OCI-LY7 (cell line): ENCODE results near the gene GNAO1. TPM values are rescaled to one million over a fixed set of nuclear protein-coding genes. Genes with fewer than 3 reads are reported as not detected.
"Not testable (repeated sequence)": the region's sequence is repeated elsewhere in the genome, so short reads cannot be mapped to it uniquely, and the experiment has no call there.

Experiments used
- BruUV-seq: library from RNA; stranded (reverse); fragments of 400-500 nt; replicated peaks from 2 replicates; lab custom pipeline; 2021; lab: Mats Ljungman, UMichigan
- CTCF ChIA-PET: fragments of 300-600 bp; sonication (Branson Sonifier 250); formaldehyde crosslinking; loops from one replicate; lab custom pipeline; 2022; ENCODE audit warnings: antibody characterized with exemption; ENCODE audit not compliant: unreplicated experiment; lab: Charles Lee
- POLR2A ChIA-PET: fragments of 300-600 bp; sonication (Branson Sonifier 250); formaldehyde crosslinking; loops from one replicate; lab custom pipeline; 2022; ENCODE audit warnings: antibody characterized with exemption; lab: Charles Lee
- DNase-seq: peaks from one replicate; pipeline ENCODE4 v3.0.0-alpha.2; 2015; ENCODE audit warnings: low spot score
- H2AFZ ChIP-seq: fragments of 200-600 bp; sonication (generic), shearing (Covaris generic); 2 replicates; pipeline ENCODE4 v1.6.1; 2014; ENCODE audit warnings: mild to moderate bottlenecking, antibody characterized with exemption, low read length, moderate library complexity
- H3K27ac ChIP-seq: fragments of 200-600 bp; sonication (generic); 2 replicates; pipeline ENCODE4 v1.5.1; 2014; ENCODE audit warnings: mixed run types, low read depth, mild to moderate bottlenecking, moderate library complexity, low read length, inconsistent platforms; ENCODE audit not compliant: poor library complexity, severe bottlenecking
- H3K36me3 ChIP-seq: fragments of 200-600 bp; sonication (generic); 2 replicates; pipeline ENCODE4 v1.6.1; 2014; ENCODE audit warnings: mild to moderate bottlenecking, antibody characterized with exemption, low read length, moderate library complexity, mixed read lengths; ENCODE audit not compliant: insufficient read depth
- H3K4me1 ChIP-seq: fragments of 200-600 bp; sonication (generic); 2 replicates; pipeline ENCODE4 v1.5.1; 2014; ENCODE audit warnings: mild to moderate bottlenecking, low read length; ENCODE audit not compliant: insufficient read depth, poor library complexity, severe bottlenecking
- H3K4me2 ChIP-seq: fragments of 200-600 bp; sonication (generic); 2 replicates; pipeline ENCODE4 v1.6.1; 2014; ENCODE audit warnings: mild to moderate bottlenecking, low read length
- H3K4me3 ChIP-seq: fragments of 200-600 bp; sonication (generic); 2 replicates; pipeline ENCODE4 v1.5.1; 2014; ENCODE audit warnings: mild to moderate bottlenecking, low read depth, low read length; ENCODE audit not compliant: poor library complexity, severe bottlenecking
- H3K79me2 ChIP-seq: fragments of 200-600 bp; sonication (generic); 2 replicates; pipeline ENCODE4 v1.6.1; 2016; ENCODE audit warnings: low read depth, mild to moderate bottlenecking, low read length, moderate library complexity, mixed read lengths; ENCODE audit not compliant: insufficient read depth
- H3K9me2 ChIP-seq: fragments of 200-600 bp; sonication (generic); 2 replicates; pipeline ENCODE4 v1.6.1; 2016; ENCODE audit warnings: mild to moderate bottlenecking, low read length, mixed read lengths; ENCODE audit not compliant: insufficient read depth
- H3K9me3 ChIP-seq: fragments of 200-600 bp; sonication (generic); 2 replicates; pipeline ENCODE4 v1.6.1; 2014; ENCODE audit warnings: mild to moderate bottlenecking, mixed run types, low read length, mixed read lengths
- H4K20me1 ChIP-seq: fragments of 200-600 bp; sonication (generic); 2 replicates; pipeline ENCODE4 v1.6.1; 2014; ENCODE audit warnings: mild to moderate bottlenecking, antibody characterized with exemption, low read length, moderate library complexity, mixed read lengths; ENCODE audit not compliant: insufficient read depth
- CTCF ChIP-seq: fragments of 200-600 bp; sonication (generic); conservative IDR thresholded peaks from 2 replicates; pipeline ENCODE4 v1.5.1; 2014; ENCODE audit warnings: mild to moderate bottlenecking, antibody characterized with exemption, low read length, moderate library complexity, mixed read lengths
- EZH2phosphoT487 ChIP-seq: fragments of 200-600 bp; sonication (generic); IDR thresholded peaks from 2 replicates; pipeline ENCODE4 v1.6.1; 2018; ENCODE audit warnings: low read depth, borderline replicate concordance, mild to moderate bottlenecking, mixed run types, antibody characterized with exemption, low read length, moderate library complexity, mixed read lengths
- intact Hi-C: fragments of 100-400 bp; cut with micrococcal nuclease; formaldehyde crosslinking; loops from one replicate; pipeline ENCODE4 v1.10.0; 2022; ENCODE audit not compliant: unreplicated experiment
- total RNA-seq, 2 experiments: library from RNA; depleted of rRNA in 1 of 2; stranded (reverse); fragments of >200 nt in 1 of 2; shearing (Covaris generic) in 1 of 2; gene quantifications; 2 replicates each; pipeline ENCODE4 v1.2.3, GENCODE V29; 2014 to 2022

The GNAO1 gene
- total RNA-seq, 2 experiments from 2014 or later = not detected

- TF ChIP-seq CTCF (no peak), EZH2phosphoT487 (no peak)
- CTCF ChIA-PET = no interaction called here
- peaks cover 89% of the 10 kb centered on the region for H3K36me3 ChIP-seq
These were observed 196.1 kb downstream of the GNAO1 start for GRCh38 chr16:56387396-56387795.

GRCh38 chr16:56388209-56388608 is 196.9 kb downstream of the GNAO1 start:
- no peak overlapping the region for H3K27ac ChIP-seq
- no peaks in the 10 kb centered on the region for H3K4me1 ChIP-seq
- intact Hi-C loops = no loop called here
- BruUV-seq = no TSS peak
- no peaks in the 10 kb centered on the region for H3K9me2 ChIP-seq
- no peak for DNase-seq
- H3K36me3 ChIP-seq = peaks cover 80% of the 10 kb centered on the region
- no peak overlapping the region for H3K4me3 ChIP-seq
- H3K4me2 ChIP-seq = no peak overlapping the region
- H4K20me1 ChIP-seq = no peaks in the 10 kb centered on the region
- H2AFZ ChIP-seq = no peak overlapping the region
- no peak for TF ChIP-seq CTCF
- TF ChIP-seq EZH2phosphoT487 = no peak
- POLR2A ChIA-PET = interaction anchor here (1.1 to 1.4 kb wide), 2 partner anchors 13 to 21 kb away, joined by 3 read pairs; no protein-coding TSS in a partner anchor
- CTCF ChIA-PET = no interaction called here
- no peaks in the 10 kb centered on the region for H3K9me3 ChIP-seq
- no peaks in the 10 kb centered on the region for H3K79me2 ChIP-seq

More at GRCh38 chr16:56387396-56387795, 196.1 kb downstream of the GNAO1 start:
- no peak overlapping the region for H3K4me2 ChIP-seq
- H4K20me1 ChIP-seq = no peaks in the 10 kb centered on the region
- H3K9me2 ChIP-seq = no peaks in the 10 kb centered on the region
- intact Hi-C loops = no loop called here
- no peaks in the 10 kb centered on the region for H3K9me3 ChIP-seq
- no peak for DNase-seq
- POLR2A ChIA-PET = no interaction called here
- H2AFZ ChIP-seq = no peak overlapping the region
- no peaks in the 10 kb centered on the region for H3K79me2 ChIP-seq
- no peak overlapping the region for H3K27ac ChIP-seq
- no peaks in the 10 kb centered on the region for H3K4me1 ChIP-seq
- H3K4me3 ChIP-seq = no peak overlapping the region
- BruUV-seq = no TSS peak

DNA sequence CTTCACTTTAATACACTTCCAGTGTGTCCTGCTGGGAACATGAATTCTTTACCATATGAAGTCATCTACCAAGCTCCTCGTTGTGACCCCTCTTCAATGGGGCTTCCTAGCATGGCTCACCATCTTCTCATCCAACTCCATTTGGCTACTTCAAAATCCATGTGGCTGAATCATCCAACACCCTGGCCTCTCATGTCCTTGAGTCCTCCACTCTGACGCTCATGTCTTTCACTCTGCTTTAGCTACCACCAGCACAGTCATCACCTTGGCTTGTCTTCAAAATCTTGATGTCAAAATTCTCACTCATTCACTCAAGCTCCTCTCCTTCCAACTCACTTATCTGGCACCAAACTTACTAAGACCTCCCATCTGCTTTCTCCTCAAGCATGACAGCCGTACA is 198.3 kb downstream of the GNAO1 start:
- TF ChIP-seq CTCF = no peak
- Histone ChIP-seq H3K4me2 (no peak overlapping the region), H4K20me1 (no peaks in the 10 kb centered on the region), H3K27ac (no peak overlapping the region), H2AFZ (no peak overlapping the region), H3K9me2 (no peaks in the 10 kb centered on the region), H3K4me1 (no peaks in the 10 kb centered on the region), H3K36me3 (peaks cover 67% of the 10 kb centered on the region), H3K79me2 (no peaks in the 10 kb centered on the region), H3K4me3 (no peak overlapping the region), H3K9me3 (no peaks in the 10 kb centered on the region)
- BruUV-seq = no TSS peak
- POLR2A ChIA-PET = interaction anchor here (1.4 to 1.7 kb wide), 2 partner anchors 12 to 19 kb away, joined by 3 to 8 read pairs; no protein-coding TSS in a partner anchor
- DNase-seq = no peak
- CTCF ChIA-PET = no interaction called here
- intact Hi-C loops = no loop called here

DNA sequence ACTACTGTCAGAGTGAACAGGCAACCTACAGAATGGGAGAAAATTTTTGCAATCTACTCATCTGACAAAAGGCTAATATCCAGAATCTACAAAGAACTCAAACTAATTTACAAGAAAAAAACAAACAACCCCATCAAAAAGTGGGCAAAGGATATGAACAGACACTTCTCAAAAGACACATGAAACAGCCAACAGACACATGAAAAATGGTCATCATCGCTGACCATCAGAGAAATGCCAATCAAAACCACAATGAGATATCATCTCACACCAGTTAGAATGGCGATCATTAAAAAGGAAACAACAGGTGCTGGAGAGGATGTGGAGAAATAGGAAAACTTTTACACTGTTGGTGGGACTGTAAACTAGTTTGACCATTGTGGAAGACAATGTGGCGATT is 205.4 kb downstream of the GNAO1 start:
- H3K27ac ChIP-seq, H3K9me2 ChIP-seq, DNase-seq, POLR2A ChIA-PET, intact Hi-C loops, H3K4me3 ChIP-seq, H2AFZ ChIP-seq, H4K20me1 ChIP-seq, H3K9me3 ChIP-seq, BruUV-seq, H3K4me2 ChIP-seq, H3K79me2 ChIP-seq, CTCF ChIA-PET, H3K4me1 ChIP-seq: not testable (repeated sequence)
- peaks cover 35% of the 10 kb centered on the region for H3K36me3 ChIP-seq
